LHCN-M2 (cell line): ENCODE measurements around the gene HIVEP3. TPM values are rescaled to one million over a fixed set of nuclear protein-coding genes. Genes with fewer than 3 reads are reported as not detected.

Experiments
- DNase-seq: peaks from one replicate; pipeline ENCODE4 v3.0.0-alpha.2; 2012; ENCODE audit warnings: low read depth
- total RNA-seq: library from RNA; depleted of rRNA; stranded (reverse); fragments of >200 nt; gene quantifications from 2 replicates; pipeline ENCODE4 v1.2.3, GENCODE V29; 2014

HIVEP3 gene
- total RNA-seq, 1 experiment from 2014 or later: 2.1 TPM

- no peak for DNase-seq
These were observed 432.2 kb downstream of the HIVEP3 start for GRCh38 chr1:41486371-41487125.

GRCh38 chr1:41486053-41486370, 432.7 kb downstream of the HIVEP3 start:
- DNase-seq: no peak

GRCh38 chr1:41485605-41486004, 433.1 kb downstream of the HIVEP3 start:
- DNase-seq: peak; percentile 47

- DNase-seq: no peak
These were observed 434.1 kb downstream of the HIVEP3 start, which contains the start of gene EDN2 for GRCh38 chr1:41484402-41485241. Gene EDN2, minus strand, starts transcription at chr1:41484683. Its CDS starts 82 bp downstream, at chr1:41484601.

GRCh38 chr1:41483960-41484401, 434.7 kb downstream of the HIVEP3 start:
- DNase-seq: no peak

DNA sequence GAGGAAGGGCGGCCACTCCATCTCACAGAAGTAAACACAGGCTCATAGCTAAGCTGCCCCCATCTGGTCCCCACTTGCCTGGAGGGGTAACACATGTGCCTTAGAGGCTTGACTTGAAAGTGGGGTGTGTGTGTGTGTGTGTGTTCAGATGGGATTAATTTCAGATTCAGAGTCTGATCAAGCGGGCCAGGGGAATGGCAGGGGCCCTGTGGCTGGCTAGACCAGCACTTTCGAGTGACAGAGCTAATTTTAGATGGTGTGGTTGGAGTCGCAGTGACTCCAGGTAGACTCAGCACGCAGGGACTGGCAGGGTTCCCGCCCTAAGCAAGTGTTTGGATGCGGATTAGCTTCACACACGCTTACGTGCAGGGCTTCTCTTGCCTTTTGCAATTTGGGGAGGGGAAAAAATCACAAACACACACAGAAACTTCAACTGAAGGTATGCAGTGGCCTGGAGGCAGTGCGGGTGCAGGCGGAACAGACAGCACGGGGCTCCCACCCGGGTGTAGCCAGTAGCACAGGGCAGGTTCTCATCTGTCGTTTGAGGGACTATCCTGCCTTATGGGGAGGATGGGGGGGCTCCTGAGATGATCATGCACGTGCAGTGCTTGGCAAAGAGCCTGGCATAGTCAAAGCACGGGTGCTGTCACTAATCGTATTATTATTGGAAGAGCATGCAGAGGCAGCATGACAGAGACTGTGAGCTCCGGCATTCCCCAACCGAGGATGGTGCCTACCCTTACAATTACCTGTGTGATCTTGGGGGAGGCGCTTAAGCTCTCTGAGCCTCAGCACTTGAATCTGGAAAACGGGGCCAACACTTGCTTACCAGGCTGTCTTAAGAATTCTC, 435.5 kb downstream of the HIVEP3 start:
- no peak for DNase-seq

DNA sequence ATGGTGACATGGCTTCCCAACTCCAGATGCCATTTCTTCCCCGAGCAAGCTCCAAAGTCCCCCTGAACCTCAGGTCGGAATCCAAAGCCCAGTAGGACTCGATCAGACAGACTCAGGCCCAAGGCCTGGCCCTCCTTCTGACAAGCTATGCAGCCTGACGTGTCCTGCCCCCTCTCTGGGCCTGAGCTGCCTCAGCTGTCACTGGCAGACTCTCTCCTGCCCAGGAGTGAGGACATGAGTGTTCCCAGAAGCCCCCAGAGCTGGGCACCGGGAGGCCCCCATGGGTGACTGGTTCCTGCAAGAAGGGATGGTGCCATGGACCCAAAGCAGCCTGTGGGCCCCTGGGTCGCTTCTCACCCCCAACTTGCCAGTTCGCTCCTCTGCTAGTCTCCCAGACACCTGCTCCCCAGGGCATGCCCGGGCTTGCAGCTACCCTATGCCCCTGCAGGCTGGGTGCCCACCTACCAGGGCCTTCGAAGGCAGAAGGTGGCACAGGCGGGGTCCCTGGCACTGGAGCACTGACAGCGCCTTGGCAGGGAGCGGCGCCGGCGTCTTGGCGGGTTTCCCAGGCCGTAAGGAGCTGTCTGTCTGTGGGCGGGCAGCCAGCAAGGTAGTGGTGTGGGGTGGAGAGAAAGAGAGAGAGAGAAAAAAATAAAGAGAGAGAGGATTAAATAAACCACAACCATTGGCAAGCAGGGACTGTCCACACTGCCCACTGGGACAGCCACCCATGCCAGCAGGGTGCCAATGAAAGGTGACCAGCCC, 436.5 kb downstream of the HIVEP3 start:
- DNase-seq: no peak

DNA sequence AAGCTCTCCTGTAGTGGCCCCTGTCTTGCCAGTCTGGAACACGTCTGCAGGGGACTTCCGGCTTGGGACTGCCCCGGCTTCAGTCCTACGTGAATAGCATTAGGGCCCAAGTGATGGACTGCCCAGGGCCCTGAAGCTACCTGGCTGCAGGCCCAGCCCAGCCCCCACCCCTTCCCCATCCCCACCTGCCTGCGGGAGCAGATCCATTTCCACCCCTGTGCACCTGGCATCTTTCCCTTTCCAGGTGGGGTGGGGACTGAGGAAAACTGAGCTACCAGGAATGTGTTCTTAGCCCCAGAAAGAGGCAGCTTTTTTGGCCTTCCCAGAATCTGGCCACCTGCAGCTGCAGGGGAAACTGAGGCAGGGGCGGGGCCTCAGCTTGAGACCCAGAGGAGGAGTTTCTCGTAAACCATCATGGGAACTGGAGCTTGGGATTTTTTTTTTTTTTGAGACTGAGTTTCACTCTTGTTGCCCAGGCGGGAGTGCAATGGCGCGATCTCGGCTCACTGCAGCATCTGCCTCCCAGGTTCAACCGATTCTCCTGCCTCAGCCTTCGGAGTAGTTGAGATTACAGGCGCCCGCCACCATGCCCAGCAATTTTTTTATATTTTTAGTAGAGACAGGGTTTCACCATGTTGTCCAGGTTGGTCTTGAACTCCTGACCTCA, 437.5 kb downstream of the HIVEP3 start:
- no peak for DNase-seq

DNA sequence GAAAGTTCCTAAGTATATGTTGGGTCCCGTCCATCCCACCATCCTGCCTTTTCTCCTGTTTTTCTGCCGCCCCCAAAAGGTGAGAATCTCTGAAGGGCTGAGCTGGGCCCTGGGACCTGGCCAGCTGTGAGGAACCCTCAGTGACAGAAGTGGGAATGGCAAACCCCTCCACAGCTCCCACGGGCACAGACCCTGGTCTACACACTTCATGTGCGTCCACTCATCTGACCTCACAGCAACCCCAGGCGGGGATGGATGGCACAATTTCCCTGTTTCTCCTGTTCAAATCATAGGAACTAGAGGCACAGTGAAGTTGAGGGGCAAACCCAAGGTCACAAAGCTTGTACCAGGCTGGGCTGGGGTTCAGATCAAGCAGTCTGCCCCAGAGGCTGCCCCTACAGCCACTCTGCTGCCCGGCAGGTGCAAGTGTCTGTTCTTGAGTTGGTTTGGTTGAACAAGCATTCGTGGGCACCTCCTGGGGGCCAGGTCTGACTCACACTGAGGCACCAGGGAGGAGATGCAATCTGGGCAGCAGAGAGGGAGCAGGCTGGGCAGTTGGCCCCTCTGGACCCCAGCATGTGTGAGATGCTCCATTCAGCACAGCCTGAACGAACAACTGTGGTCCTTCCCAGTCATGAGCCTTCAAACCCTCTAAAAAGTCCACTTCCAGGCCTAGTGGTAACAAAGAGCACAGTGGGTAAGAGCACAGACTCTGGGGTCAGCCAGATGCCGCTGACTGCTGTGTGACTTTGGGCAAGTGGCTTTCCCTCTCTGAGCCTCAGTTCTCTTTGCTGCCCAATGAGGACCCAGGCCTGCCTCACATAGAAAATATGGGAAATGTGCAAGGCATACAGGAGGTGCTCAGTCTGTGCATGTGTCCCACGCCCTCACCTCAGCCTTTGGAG, 438.3 kb downstream of the HIVEP3 start:
- DNase-seq: no peak

DNA sequence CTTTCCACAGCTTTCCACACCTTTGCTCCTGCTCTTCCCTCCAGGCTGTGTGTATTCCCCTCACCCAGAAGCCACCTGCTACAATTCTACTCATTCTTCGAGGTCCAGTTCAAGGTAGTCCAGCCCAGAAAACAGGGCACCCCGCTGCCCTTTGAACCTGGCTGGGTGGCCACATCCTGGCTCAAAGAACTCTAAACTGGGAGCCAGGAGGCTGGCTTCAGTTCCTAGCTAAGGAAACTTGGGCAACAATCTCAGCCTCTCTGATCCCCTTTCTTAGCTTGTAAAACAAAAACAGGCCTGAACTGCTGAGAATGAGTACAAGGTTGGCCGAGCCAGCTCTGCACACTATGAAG, 438.9 kb downstream of the HIVEP3 start:
- DNase-seq: no peak

- no peak for DNase-seq
These were observed 439.5 kb downstream of the HIVEP3 start for GRCh38 chr1:41479000-41479807.

DNA sequence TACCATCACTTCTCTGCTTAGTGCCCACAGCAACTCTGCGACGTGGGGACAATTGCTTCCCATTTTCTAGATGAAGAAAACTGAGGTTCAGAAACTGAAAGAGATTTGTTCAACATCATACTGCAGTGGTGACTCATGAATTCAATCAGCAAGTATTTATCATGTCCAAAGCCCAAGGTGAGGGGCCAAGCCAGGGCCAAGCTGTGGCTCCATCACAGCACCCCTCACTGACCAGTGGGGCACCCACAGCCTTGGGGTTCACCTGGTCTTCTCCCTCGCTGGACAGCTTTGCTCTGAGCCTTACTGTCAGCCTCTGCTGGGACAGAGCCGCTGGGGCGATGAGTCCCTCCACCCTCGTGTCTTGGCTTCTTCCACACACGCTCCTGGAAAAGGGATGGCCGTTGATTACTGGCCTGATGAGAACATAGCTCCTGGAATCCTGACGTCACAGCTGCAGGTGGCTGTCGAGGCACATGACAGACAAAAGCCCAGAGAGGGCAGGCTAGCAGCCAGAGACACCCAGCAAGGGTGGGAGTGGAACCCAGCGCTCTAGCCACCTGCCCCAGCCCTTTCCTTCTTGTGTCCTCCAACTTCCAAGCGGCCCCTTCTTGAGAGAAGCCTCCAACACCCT, 440.5 kb downstream of the HIVEP3 start:
- DNase-seq: no peak

DNA sequence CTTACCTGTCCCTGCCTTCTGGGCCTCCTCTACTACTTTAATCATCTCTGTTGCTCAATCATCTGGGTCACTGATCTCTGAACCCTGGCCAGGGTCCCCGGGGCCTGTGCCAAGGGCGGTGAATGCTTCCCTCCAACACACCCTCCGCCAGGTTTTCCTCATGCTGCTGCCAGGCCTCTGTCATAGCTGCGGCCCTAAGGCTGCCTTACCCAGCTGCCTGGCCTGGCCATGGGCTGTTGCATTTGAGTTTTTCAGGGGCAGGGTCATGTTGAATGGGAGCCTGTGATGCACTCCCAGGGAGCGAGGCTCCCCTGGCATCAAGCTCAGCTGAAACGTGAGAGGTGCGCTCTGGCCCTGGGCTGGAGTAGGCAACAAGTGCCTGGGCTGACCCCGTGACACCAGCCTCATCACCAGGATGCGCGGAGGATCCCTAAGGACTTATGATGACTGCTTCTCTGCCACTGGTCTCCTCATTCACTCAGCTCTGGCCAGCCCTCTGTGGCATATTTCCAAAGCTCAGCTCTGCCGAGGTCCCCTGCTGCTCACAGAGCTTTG, 441.8 kb downstream of the HIVEP3 start:
- DNase-seq: no peak

GRCh38 chr1:41475859-41476567, 442.7 kb downstream of the HIVEP3 start:
- no peak for DNase-seq

- DNase-seq: no peak
These were observed 443.4 kb downstream of the HIVEP3 start for GRCh38 chr1:41475346-41475745.

GRCh38 chr1:41474490-41475271, 444.0 kb downstream of the HIVEP3 start:
- no peak for DNase-seq
